MCF 10A (cell line): ENCODE measurements around the gene FLNA. TPM values are rescaled to one million over a fixed set of nuclear protein-coding genes. Genes with fewer than 3 reads are reported as not detected.

Source experiments
- BruUV-seq: library from RNA; stranded (reverse); fragments of 400-500 nt; replicated peaks from 2 replicates; lab custom pipeline; 2021; lab: Mats Ljungman, UMichigan
- CTCF ChIA-PET: fragments of 300-600 bp; sonication (Branson Sonifier 250); formaldehyde crosslinking; extraction: SDS; loops from one replicate; lab custom pipeline; 2021; ENCODE audit warnings: antibody characterized with exemption, inconsistent platforms; lab: Yijun Ruan, JAX
- POLR2A ChIA-PET: fragments of 300-600, 350-650 bp; sonication (Branson Sonifier 250); formaldehyde crosslinking; extraction: SDS; loops from one replicate; lab custom pipeline; 2020; ENCODE audit warnings: antibody characterized with exemption, inconsistent platforms; lab: Yijun Ruan, JAX
- DNase-seq: peaks from one replicate; pipeline ENCODE4 v3.0.0-alpha.2; 2018; ENCODE audit not compliant: unreplicated experiment
- H3K27ac Mint-ChIP-seq: one replicate; pipeline ENCODE4 v1.8.0; 2022; ENCODE audit warnings: mild to moderate bottlenecking, low read depth, mixed read lengths; ENCODE audit not compliant: unreplicated experiment
- H3K27me3 Mint-ChIP-seq: one replicate; pipeline ENCODE4 v1.8.0; 2022; ENCODE audit warnings: mixed read lengths; ENCODE audit not compliant: insufficient read depth, unreplicated experiment
- H3K36me3 Mint-ChIP-seq: one replicate; pipeline ENCODE4 v1.8.0; 2022; ENCODE audit warnings: mild to moderate bottlenecking, moderate library complexity, mixed read lengths; ENCODE audit not compliant: insufficient read depth, unreplicated experiment
- H3K4me1 Mint-ChIP-seq: one replicate; pipeline ENCODE4 v1.8.0; 2022; ENCODE audit warnings: mixed read lengths; ENCODE audit not compliant: insufficient read depth, unreplicated experiment
- H3K4me3 Mint-ChIP-seq: one replicate; pipeline ENCODE4 v1.8.0; 2022; ENCODE audit warnings: mild to moderate bottlenecking, moderate library complexity, mixed read lengths; ENCODE audit not compliant: unreplicated experiment
- H3K9me3 Mint-ChIP-seq: one replicate; pipeline ENCODE4 v1.8.0; 2022; ENCODE audit warnings: mixed read lengths; ENCODE audit not compliant: unreplicated experiment
- CTCF ChIP-seq: fragments of 200-600 bp; IDR thresholded peaks from one replicate; pipeline ENCODE4 v1.8.0; 2022; ENCODE audit warnings: antibody characterized with exemption, mild to moderate bottlenecking; ENCODE audit not compliant: unreplicated experiment
- intact Hi-C: fragments of 100-400 bp; cut with micrococcal nuclease; formaldehyde crosslinking; loops from 2 replicates; pipeline ENCODE4 v1.14.1; 2022
- total RNA-seq: library from RNA; stranded (reverse); gene quantifications from 2 replicates; pipeline ENCODE4 v1.2.3, GENCODE V29; 2022

The FLNA gene
- total RNA-seq, 1 experiment from 2014 or later = 1,218 TPM

- no TSS peak for BruUV-seq
- no peak for TF ChIP-seq CTCF
- ChIA-PET POLR2A (no interaction called here), CTCF (interaction anchor here (0.6 kb wide), 1 partner anchor 18 kb away, joined by 3 read pairs; no protein-coding TSS in a partner anchor)
- Mint-ChIP-seq H3K27me3 (peaks cover 80% of the 10 kb centered on the region), H3K4me1 (peaks cover 9% of the 10 kb centered on the region), H3K4me3 (no peak overlapping the region), H3K9me3 (no peaks in the 10 kb centered on the region), H3K36me3 (no peaks in the 10 kb centered on the region), H3K27ac (no peak overlapping the region)
- no peak for DNase-seq
- intact Hi-C loops = no loop called here
These were observed 62.3 kb downstream of the FLNA start for GRCh38 chrX:154312116-154312515.

DNA sequence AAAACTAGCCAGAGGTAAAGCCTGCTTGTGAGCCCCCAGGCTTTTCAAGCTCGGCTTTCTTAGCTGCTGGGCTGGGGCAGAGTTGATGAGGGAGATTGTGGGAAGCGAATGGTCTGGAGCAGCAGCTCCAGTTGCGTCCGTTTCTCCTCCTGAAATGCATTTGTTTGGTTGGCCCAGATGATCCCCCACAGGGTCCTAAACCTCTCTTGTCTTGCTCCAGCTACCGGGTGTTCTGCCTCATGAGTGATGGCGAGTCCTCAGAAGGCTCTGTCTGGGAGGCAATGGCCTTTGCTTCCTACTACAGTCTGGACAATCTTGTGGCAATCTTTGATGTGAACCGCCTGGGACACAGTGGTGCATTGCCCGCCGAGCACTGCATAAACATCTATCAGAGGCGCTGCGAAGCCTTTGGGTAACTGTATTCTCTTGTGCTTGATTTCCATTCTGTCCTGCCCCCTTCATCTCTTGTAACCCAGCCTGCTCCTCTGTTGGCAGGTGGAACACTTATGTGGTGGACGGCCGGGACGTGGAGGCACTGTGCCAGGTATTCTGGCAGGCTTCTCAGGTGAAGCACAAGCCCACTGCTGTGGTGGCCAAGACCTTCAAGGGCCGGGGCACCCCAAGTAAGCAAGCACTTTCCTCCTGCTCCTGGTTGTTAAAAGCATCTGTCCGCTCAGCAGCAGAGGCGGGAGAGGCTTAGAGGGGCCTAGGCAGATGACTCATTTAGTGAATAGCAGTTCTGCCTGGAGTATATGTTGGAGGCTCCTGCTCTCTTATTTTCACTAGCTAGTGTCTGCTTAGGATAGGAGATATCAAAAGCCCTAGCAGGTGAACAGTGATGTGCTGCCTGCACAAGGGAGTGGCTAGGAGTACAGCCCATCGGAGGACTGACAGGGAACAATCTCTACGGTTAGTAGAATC is 63.6 kb downstream of the FLNA start:
- no peak overlapping the region for H3K27ac Mint-ChIP-seq
- ChIA-PET POLR2A (no interaction called here), CTCF (no interaction called here)
- intact Hi-C loops = no loop called here
- H3K4me3 Mint-ChIP-seq = no peak overlapping the region
- no TSS peak for BruUV-seq
- DNase-seq = no peak
- H3K4me1 Mint-ChIP-seq = peaks cover 9% of the 10 kb centered on the region
- H3K27me3 Mint-ChIP-seq = peaks cover 76% of the 10 kb centered on the region
- no peaks in the 10 kb centered on the region for H3K9me3 Mint-ChIP-seq
- H3K36me3 Mint-ChIP-seq = no peaks in the 10 kb centered on the region
- no peak for TF ChIP-seq CTCF

- no peak overlapping the region for H3K27ac Mint-ChIP-seq
- H3K9me3 Mint-ChIP-seq = no peaks in the 10 kb centered on the region
- no peak for DNase-seq
- BruUV-seq = no TSS peak
- no peaks in the 10 kb centered on the region for H3K36me3 Mint-ChIP-seq
- H3K4me3 Mint-ChIP-seq = no peak overlapping the region
- intact Hi-C loops = no loop called here
- peaks cover 70% of the 10 kb centered on the region for H3K27me3 Mint-ChIP-seq
- CTCF ChIA-PET = interaction anchor here (0.5 to 2.3 kb wide), 9 partner anchors 8 to 523 kb away, joined by 3 to 12 read pairs (median 3); no protein-coding TSS in a partner anchor
- peaks cover 6% of the 10 kb centered on the region for H3K4me1 Mint-ChIP-seq
- no peak for TF ChIP-seq CTCF
- POLR2A ChIA-PET = interaction anchor here (0.7 kb wide), 1 partner anchor 9 kb away, joined by 3 read pairs; no protein-coding TSS in a partner anchor
These were observed 65.2 kb downstream of the FLNA start for GRCh38 chrX:154309041-154309775.
